Natural killer cell (primary cell): Measurements from ENCODE around the gene RPF1. TPM values are rescaled to one million over a fixed set of nuclear protein-coding genes. Genes with fewer than 3 reads are reported as not detected.

Experiments
- ATAC-seq, 3 donors: fragments of 150-1000 bp in 2 of 3; fragments of 200-7000 bp in 1 of 3; cut with Tn5 transposase; 1 replicate in 1 of 3; 2 replicates in 2 of 3; pipeline ENCODE4 v1.10.0; 2021; ENCODE audit warnings: mild to moderate bottlenecking in 2 of 3, moderate library complexity in 2 of 3
- DNase-seq, 2 donors: peaks; one replicate each; pipeline versions ENCODE4 v3.0.0 to v3.0.0-alpha.2; 2013 to 2021; ENCODE audit warnings: mixed read lengths in 1 of 2
- H3K27ac ChIP-seq: one replicate; pipeline ENCODE4 v1.5.1; 2013; ENCODE audit warnings: mild to moderate bottlenecking, low read length
- H3K27me3 ChIP-seq: one replicate; pipeline ENCODE4 v1.6.1; 2013; ENCODE audit warnings: low read length; ENCODE audit not compliant: control insufficient read depth, insufficient read depth
- H3K36me3 ChIP-seq: one replicate; pipeline ENCODE4 v1.6.1; 2013; ENCODE audit warnings: low read length; ENCODE audit not compliant: control insufficient read depth, insufficient read depth
- H3K4me1 ChIP-seq: one replicate; pipeline ENCODE4 v1.6.1; 2013; ENCODE audit warnings: low read length; ENCODE audit not compliant: control insufficient read depth, insufficient read depth
- H3K4me3 ChIP-seq: one replicate; pipeline ENCODE4 v1.5.1; 2013; ENCODE audit warnings: low read length
- H3K9me3 ChIP-seq: one replicate; pipeline ENCODE4 v1.6.1; 2013; ENCODE audit warnings: low read length; ENCODE audit not compliant: control insufficient read depth, insufficient read depth
- H3K27ac Mint-ChIP-seq, 2 donors: one replicate each; pipeline ENCODE4 v1.8.0; 2022; ENCODE audit warnings: mild to moderate bottlenecking in 2 of 2, mixed read lengths in 2 of 2, moderate library complexity in 1 of 2
- H3K27me3 Mint-ChIP-seq, 2 donors: one replicate each; pipeline ENCODE4 v1.8.0; 2022; ENCODE audit warnings: low read depth in 2 of 2, mixed read lengths in 2 of 2
- H3K36me3 Mint-ChIP-seq: one replicate; pipeline ENCODE4 v1.8.0; 2022; ENCODE audit warnings: mixed read lengths
- H3K4me1 Mint-ChIP-seq, 2 donors: one replicate each; pipeline ENCODE4 v1.8.0; 2022; ENCODE audit warnings: mixed read lengths in 2 of 2
- H3K4me3 Mint-ChIP-seq: one replicate; pipeline ENCODE4 v1.8.0; 2022; ENCODE audit warnings: mild to moderate bottlenecking, moderate library complexity, mixed read lengths
- H3K9me3 Mint-ChIP-seq, 2 donors: one replicate each; pipeline ENCODE4 v1.8.0; 2022; ENCODE audit warnings: mixed read lengths in 2 of 2
- CTCF ChIP-seq: fragments of 200-600 bp; IDR thresholded peaks from one replicate; pipeline ENCODE4 v1.8.0; 2022; ENCODE audit warnings: antibody characterized with exemption
- WGBS: methylation state at CpG from one replicate; pipeline ENCODE4 v1.1.7; 2013; ENCODE audit warnings: missing lambda C conversion rate; ENCODE audit not compliant: insufficient coverage; 5-methylcytosine and 5-hydroxymethylcytosine counted together
- intact Hi-C: fragments of 100-400 bp; cut with micrococcal nuclease; formaldehyde crosslinking; loops from one replicate; pipeline ENCODE4 v1.14.2; 2022
- total RNA-seq, 4 donors: library from RNA; stranded (reverse); fragments of 120-200 nt in 1 of 4; gene quantifications; one replicate each; pipeline versions ENCODE4 v1.2.3 to v1.2.4, GENCODE V29; 2013 to 2022

RPF1 gene
- total RNA-seq, 3 donors from 2014 or later (not counting 1 experiment from before 2014, with no cell fraction given): 50.0 to 53.0 (median 50.0) TPM

- Mint-ChIP-seq H3K9me3 (no peaks in the 10 kb centered on the region), H3K27ac (no peak overlapping the region), H3K4me3 (peak overlapping the region; percentile 15), H3K4me1 (peaks cover 21 to 30% of the 10 kb centered on the region in 2 donors), H3K27me3 (no peaks in the 10 kb centered on the region), H3K36me3 (no peaks in the 10 kb centered on the region)
- DNase-seq: no peak
- Histone ChIP-seq H3K36me3 (no peaks in the 10 kb centered on the region), H3K27ac (no peak overlapping the region), H3K4me3 (no peak overlapping the region), H3K4me1 (peaks cover 5% of the 10 kb centered on the region), H3K9me3 (no peaks in the 10 kb centered on the region), H3K27me3 (no peaks in the 10 kb centered on the region)
- WGBS: 100% methylated on average over 1 of the region's 1 CpG
- no peak for ATAC-seq
- intact Hi-C loops: loop anchor here (5.0 to 10.0 kb wide), 2 partner anchors 114 to 364 kb away; partner anchors contain the start of gene PRKACB
- TF ChIP-seq CTCF: no peak
Measured at GRCh38 chr1:84508510-84508909, 29.4 kb downstream of the RPF1 start.

GRCh38 chr1:84509029-84509428, 30.0 kb downstream of the RPF1 start:
- Histone ChIP-seq H3K27ac (no peak overlapping the region), H3K36me3 (no peaks in the 10 kb centered on the region), H3K4me3 (no peak overlapping the region), H3K9me3 (no peaks in the 10 kb centered on the region), H3K27me3 (no peaks in the 10 kb centered on the region), H3K4me1 (peaks cover 5% of the 10 kb centered on the region)
- Mint-ChIP-seq H3K27ac (no peak overlapping the region), H3K27me3 (no peaks in the 10 kb centered on the region), H3K36me3 (no peaks in the 10 kb centered on the region), H3K9me3 (no peaks in the 10 kb centered on the region), H3K4me3 (no peak overlapping the region), H3K4me1 (peaks cover 16 to 25% of the 10 kb centered on the region in 2 donors)
- ATAC-seq: no peak
- 100% methylated on average over 1 of the region's 4 CpGs for WGBS
- no peak for DNase-seq
- intact Hi-C loops: loop anchor here (5.0 to 10.0 kb wide), 2 partner anchors 113 to 364 kb away; partner anchors contain the start of gene PRKACB
- no peak for TF ChIP-seq CTCF

GRCh38 chr1:84510165-84510564, 31.1 kb downstream of the RPF1 start:
- no peaks in the 10 kb centered on the region for H3K27me3 ChIP-seq
- Mint-ChIP-seq H3K9me3 (no peaks in the 10 kb centered on the region), H3K4me1 (peaks cover 5 to 13% of the 10 kb centered on the region in 2 donors), H3K27me3 (no peaks in the 10 kb centered on the region), H3K27ac (no peak overlapping the region), H3K4me3 (no peak overlapping the region), H3K36me3 (no peaks in the 10 kb centered on the region)
- no peak overlapping the region for H3K27ac ChIP-seq
- intact Hi-C loops: no loop called here
- H3K36me3 ChIP-seq: no peaks in the 10 kb centered on the region
- TF ChIP-seq CTCF: no peak
- 100% methylated on average over 1 of the region's 2 CpGs for WGBS
- H3K4me1 ChIP-seq: peaks cover under 1% of the 10 kb centered on the region
- H3K9me3 ChIP-seq: no peaks in the 10 kb centered on the region
- no peak for ATAC-seq
- H3K4me3 ChIP-seq: no peak overlapping the region
- DNase-seq: no peak

- no peak overlapping the region for H3K4me3 ChIP-seq
- intact Hi-C loops: no loop called here
- H3K36me3 ChIP-seq: no peaks in the 10 kb centered on the region
- Mint-ChIP-seq H3K27me3 (no peaks in the 10 kb centered on the region), H3K27ac (no peak overlapping the region), H3K9me3 (no peaks in the 10 kb centered on the region), H3K36me3 (no peaks in the 10 kb centered on the region), H3K4me3 (no peak overlapping the region), H3K4me1 (peaks cover under 1 to 8% of the 10 kb centered on the region in 2 donors)
- no peak for TF ChIP-seq CTCF
- DNase-seq: no peak
- no peaks in the 10 kb centered on the region for H3K9me3 ChIP-seq
- H3K4me1 ChIP-seq: no peaks in the 10 kb centered on the region
- H3K27me3 ChIP-seq: no peaks in the 10 kb centered on the region
- ATAC-seq: no peak
- H3K27ac ChIP-seq: no peak overlapping the region
- WGBS: no CpG with 5 or more reads among the region's 3 CpGs
Measured at GRCh38 chr1:84510668-84511067, 31.6 kb downstream of the RPF1 start.
